HepG2 (cell line): ENCODE data around the gene SEMA3E. TPM values are rescaled to one million over a fixed set of nuclear protein-coding genes. Genes with fewer than 3 reads are reported as not detected.
"Not testable (repeated sequence)": the region's sequence is repeated elsewhere in the genome, so short reads cannot be mapped to it uniquely, and the experiment has no call there.

ENCODE experiments used
- ATAC-seq: fragments of 200-7000 bp; cut with Tn5 transposase; 3 replicates; pipeline ENCODE4 v1.9.1; 2020; ENCODE audit warnings: mild to moderate bottlenecking, moderate library complexity
- BruUV-seq: library from RNA; stranded (reverse); fragments of 400-500 nt; replicated peaks from 2 replicates; lab custom pipeline; 2021; lab: Mats Ljungman, UMichigan
- CTCF ChIA-PET: fragments of 300-600 bp; formaldehyde crosslinking; extraction: SDS; loops from one replicate; lab custom pipeline; 2021; ENCODE audit warnings: low total read pairs, inconsistent platforms, low intra/inter-chr PET ratio; lab: Yijun Ruan, JAX
- POLR2A ChIA-PET: fragments of 350-600 bp; sonication (Branson Sonifier 250); formaldehyde crosslinking; loops from one replicate; lab custom pipeline; 2020; ENCODE audit warnings: antibody characterized with exemption, inconsistent platforms; lab: Yijun Ruan, JAX
- DNase-seq: peaks from one replicate; pipeline ENCODE4 v3.0.0-alpha.2; 2015; ENCODE audit warnings: low spot score
- FAIRE-seq: peaks from 3 replicates; lab custom pipeline; 2011; peaks lifted over from hg19 to GRCh38; lab: Jason Lieb, UNC
- H2AFZ ChIP-seq: one replicate; pipeline ENCODE4 v1.6.1; 2011; ENCODE audit warnings: low read length, inconsistent platforms
- H3K27ac ChIP-seq: fragments of 300-600 bp; 3 replicates; pipeline ENCODE4 v1.8.0; 2011; ENCODE audit warnings: mixed run types, mild to moderate bottlenecking, mixed read lengths, low read length, inconsistent platforms; ENCODE audit not compliant: insufficient read depth; ENCODE audit errors: extremely low read length
- H3K27me3 ChIP-seq, 2 experiments: fragments of 200-600 bp in 1 of 2; 2 replicates in 1 of 2; 3 replicates in 1 of 2; pipeline versions ENCODE4 v1.6.0 to v1.8.0; 2011; ENCODE audit warnings: low read length in 2 of 2, mild to moderate bottlenecking in 2 of 2, moderate library complexity in 2 of 2, inconsistent platforms in 1 of 2; ENCODE audit not compliant: insufficient read depth in 2 of 2, control insufficient read depth in 1 of 2
- H3K36me3 ChIP-seq, 2 experiments: fragments of 200-600 bp in 1 of 2; replicated peaks in 1 of 2; 2 replicates in 1 of 2; 3 replicates in 1 of 2; pipeline versions ENCODE4 v1.5.1 to v1.8.0; 2011; ENCODE audit warnings: low read length in 2 of 2, inconsistent platforms in 1 of 2; ENCODE audit not compliant: insufficient read depth in 2 of 2, control insufficient read depth in 1 of 2
- H3K4me1 ChIP-seq: 2 replicates; pipeline ENCODE4 v1.5.1; 2012; ENCODE audit warnings: low read length, inconsistent platforms; ENCODE audit not compliant: insufficient read depth
- H3K4me2 ChIP-seq: 2 replicates; pipeline ENCODE4 v1.6.0; 2011; ENCODE audit warnings: low read depth, low read length, inconsistent platforms
- H3K4me3 ChIP-seq, 3 experiments: fragments of 200-600 bp in 1 of 3; sonication (generic), shearing (Covaris generic) in 1 of 3; replicated peaks in 1 of 3; 2 replicates each; pipeline ENCODE4 v1.5.1; 2011 to 2016; ENCODE audit warnings: low read length in 3 of 3, inconsistent platforms in 2 of 3, low read depth in 2 of 3, mild to moderate bottlenecking in 2 of 3, control low read depth in 1 of 3, mixed read lengths in 1 of 3; ENCODE audit not compliant: insufficient read depth in 1 of 3
- H3K79me2 ChIP-seq: one replicate; pipeline ENCODE4 v1.6.1; 2011; ENCODE audit warnings: low read length, inconsistent platforms; ENCODE audit not compliant: insufficient read depth
- H3K9ac ChIP-seq: 2 replicates; pipeline ENCODE4 v1.6.0; 2011; ENCODE audit warnings: mild to moderate bottlenecking, low read depth, low read length, inconsistent platforms; ENCODE audit not compliant: insufficient read depth
- H3K9me3 ChIP-seq: 2 replicates; pipeline ENCODE4 v1.5.1; 2012; ENCODE audit warnings: mild to moderate bottlenecking, low read length
- H4K20me1 ChIP-seq: 2 replicates; pipeline ENCODE4 v1.6.0; 2011; ENCODE audit warnings: inconsistent platforms, mild to moderate bottlenecking, low read length, moderate library complexity; ENCODE audit not compliant: insufficient read depth
- CERS6 ChIP-seq: sonication (generic); formaldehyde crosslinking; IDR thresholded peaks from 2 replicates; pipeline ENCODE4 v1.5.0; 2020; ENCODE audit warnings: missing genetic modification reagents
- ZNF770 ChIP-seq: sonication (generic); formaldehyde crosslinking; IDR thresholded peaks from 2 replicates; pipeline ENCODE4 v1.5.0; 2020; ENCODE audit warnings: mild to moderate bottlenecking, missing genetic modification reagents
- WGBS: methylation state at CpG from one replicate; pipeline ENCODE4 v1.1.6; 2017; ENCODE audit warnings: low lambda C conversion rate; 5-methylcytosine and 5-hydroxymethylcytosine counted together
- in situ Hi-C: cut with HindIII; loops from 2 replicates; pipeline ENCODE4 v1.10.0; 2017; ENCODE audit warnings: low pct_unique_long_range_greater_than_20kb; ENCODE audit not compliant: extremely low pct_ligation_motif_present
- intact Hi-C: fragments of 100-400 bp; cut with micrococcal nuclease; formaldehyde crosslinking; loops from one replicate; pipeline ENCODE4 v1.10.0; 2022; ENCODE audit not compliant: unreplicated experiment
- polyA plus RNA-seq, 8 experiments: library from polyadenylated mRNA; depleted of rRNA in 3 of 8; stranded (reverse) in 7 of 8; unstranded in 1 of 8; fragments of >200 nt; fragmentation: Illumina TruSeq in 4 of 8; extraction: Trizol in 4 of 8; gene quantifications; 2 replicates each; pipeline versions ENCODE4 v1.2.1 to v1.2.3, GENCODE V29; 2011 to 2016; ENCODE audit warnings: low read depth in 4 of 8, missing spikeins in 1 of 8, mixed read lengths in 1 of 8; ENCODE audit not compliant: insufficient read depth in 1 of 8
- total RNA-seq, 5 experiments: library from RNA; depleted of rRNA; stranded (reverse); fragments of >200 nt; fragmentation: Illumina TruSeq; extraction: Trizol; gene quantifications; 2 replicates each; pipeline ENCODE4 v1.2.3, GENCODE V29; 2016; ENCODE audit warnings: low read depth in 1 of 5

SEMA3E gene
- total and polyA plus RNA-seq, 2 of the 13 experiments (the other 11 are each of a cell fraction or from before 2014, with no cell fraction given): not detected

GRCh38 chr7:83466187-83466923 is 182.6 kb downstream of the SEMA3E start:
- FAIRE-seq (no peak), ATAC-seq (no peak), DNase-seq (no peak)
- Histone ChIP-seq H4K20me1 (no peaks in the 10 kb centered on the region), H3K27ac (no peak overlapping the region), H3K9ac (no peak overlapping the region), H3K4me2 (no peak overlapping the region), H3K79me2 (no peaks in the 10 kb centered on the region)
- intact Hi-C loops (no loop called here), in situ Hi-C loops (no loop called here)
- CTCF ChIA-PET: no interaction called here
- no peak for TF ChIP-seq CERS6
- TF ChIP-seq, all 625 proteins: peak for 0
- H3K4me3 ChIP-seq: no peak overlapping the region
- H3K36me3 ChIP-seq: no peaks in the 10 kb centered on the region
- H2AFZ ChIP-seq: no peak overlapping the region
- no peaks in the 10 kb centered on the region for H3K27me3 ChIP-seq
- POLR2A ChIA-PET: no interaction called here
- BruUV-seq: no TSS peak
- no peaks in the 10 kb centered on the region for H3K4me1 ChIP-seq
- no peaks in the 10 kb centered on the region for H3K9me3 ChIP-seq
- 42% methylated on average over 4 of the region's 4 CpGs for WGBS

DNA sequence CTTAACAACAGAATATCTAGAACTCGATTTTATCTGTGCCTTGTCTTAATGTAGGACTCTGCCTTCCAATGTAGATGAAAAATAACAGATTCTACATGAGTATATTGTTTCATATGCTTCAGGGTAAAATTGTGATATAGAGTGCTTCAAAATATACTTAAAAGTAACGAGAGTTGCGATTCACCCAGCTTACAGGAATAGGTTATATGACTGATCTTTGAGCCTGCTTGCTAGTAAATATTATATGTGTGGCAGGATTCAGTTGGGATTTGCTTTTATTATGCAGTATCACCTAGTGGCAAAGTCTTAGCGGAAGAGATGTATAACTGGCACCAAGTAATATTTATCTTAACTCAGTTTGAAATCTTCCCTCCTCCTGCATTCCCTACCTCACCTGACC is 183.3 kb downstream of the SEMA3E start:
- no peak for FAIRE-seq

DNA sequence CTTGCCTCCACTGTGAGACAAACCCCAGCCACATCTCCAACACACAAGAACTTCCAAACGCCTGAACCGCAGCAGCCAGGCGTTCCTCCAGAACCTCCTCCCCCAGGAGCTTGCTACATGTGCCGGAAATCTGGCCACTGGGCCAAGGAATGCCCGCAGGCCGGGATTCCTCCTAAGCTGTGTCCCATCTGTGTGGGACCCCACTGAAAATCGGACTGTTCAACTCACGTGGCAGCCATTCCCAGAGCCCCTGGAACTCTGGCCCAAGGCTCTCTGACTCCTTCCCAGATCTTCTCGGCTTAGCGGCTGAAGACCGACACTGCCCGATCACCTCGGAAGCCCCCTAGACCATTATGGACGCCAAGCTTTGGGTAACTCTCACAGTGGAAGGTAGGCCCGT is 187.1 kb downstream of the SEMA3E start:
- H3K27ac ChIP-seq, BruUV-seq, FAIRE-seq, H3K36me3 ChIP-seq, H2AFZ ChIP-seq, CTCF ChIA-PET, POLR2A ChIA-PET, H3K4me2 ChIP-seq, H3K9me3 ChIP-seq, H3K9ac ChIP-seq, H3K4me3 ChIP-seq, DNase-seq, H3K27me3 ChIP-seq, H3K4me1 ChIP-seq, in situ Hi-C loops, H3K79me2 ChIP-seq, intact Hi-C loops, ATAC-seq, H4K20me1 ChIP-seq: not testable (repeated sequence)
- WGBS: 62% methylated on average over 6 of the region's 15 CpGs

More for the DNA sequence above, 183.3 kb downstream of the SEMA3E start:
- no peak overlapping the region for H3K4me3 ChIP-seq
- no peak overlapping the region for H2AFZ ChIP-seq
- 8% methylated on average over 4 of the region's 4 CpGs for WGBS
- ATAC-seq: no peak
- no peak overlapping the region for H3K4me2 ChIP-seq
- ChIA-PET CTCF (no interaction called here), POLR2A (no interaction called here)
- H3K27me3 ChIP-seq: no peaks in the 10 kb centered on the region
- no peaks in the 10 kb centered on the region for H3K36me3 ChIP-seq
- no peaks in the 10 kb centered on the region for H3K79me2 ChIP-seq
- intact Hi-C loops: no loop called here
- no peak overlapping the region for H3K27ac ChIP-seq
- no peaks in the 10 kb centered on the region for H3K9me3 ChIP-seq
- no peak for TF ChIP-seq ZNF770
- BruUV-seq: no TSS peak
- no peak overlapping the region for H3K9ac ChIP-seq
- in situ Hi-C loops: no loop called here
- no peaks in the 10 kb centered on the region for H4K20me1 ChIP-seq
- H3K4me1 ChIP-seq: no peaks in the 10 kb centered on the region
- DNase-seq: no peak
